Body of pancreas (tissue), 4 donors: ENCODE measurements around the gene GARS1. TPM values are rescaled to one million over a fixed set of nuclear protein-coding genes. Genes with fewer than 3 reads are reported as not detected.
A peak's percentile ranks its signal among the peaks of the same experiment; 100 is the strongest.

Source experiments
- ATAC-seq: fragments of 150-250 bp; one replicate; pipeline ENCODE4 v1.9.1; 2016
- DNase-seq, 4 donors: peaks; one replicate each; pipeline ENCODE4 v3.0.0-alpha.2; 2019
- H3K27ac ChIP-seq, 4 donors: fragments of 200-600 bp; sonication (generic); 1 replicate in 3 of 4; 2 replicates in 1 of 4; pipeline versions ENCODE4 v1.5.1 to v1.6.1; 2016 to 2019; ENCODE audit warnings: mild to moderate bottlenecking in 1 of 4, mixed read lengths in 1 of 4, moderate library complexity in 1 of 4
- H3K27me3 ChIP-seq, 2 donors: fragments of 200-600 bp; sonication (generic); one replicate each; pipeline ENCODE4 v1.6.0; 2016; ENCODE audit warnings: mild to moderate bottlenecking in 1 of 2
- H3K36me3 ChIP-seq, 2 donors: fragments of 200-600 bp; sonication (generic); replicated peaks in 1 of 2; 2 replicates each; pipeline ENCODE4 v1.5.1; 2016; ENCODE audit warnings: low read depth in 2 of 2; ENCODE audit not compliant: insufficient read depth in 1 of 2
- H3K4me1 ChIP-seq: fragments of 200-600 bp; sonication (generic); one replicate; pipeline ENCODE4 v1.6.0; 2016
- H3K4me3 ChIP-seq, 2 donors: fragments of 200-600 bp; sonication (generic); 1 replicate in 1 of 2; 2 replicates in 1 of 2; pipeline ENCODE4 v1.5.1; 2016 to 2019
- H3K9me3 ChIP-seq, 3 donors: fragments of 200-600 bp; sonication (generic); 1 replicate in 2 of 3; 2 replicates in 1 of 3; pipeline ENCODE4 v1.5.1; 2016
- POLR2A ChIP-seq, 3 donors: fragments of 450-650 bp; IDR thresholded peaks; one replicate each; pipeline ENCODE4 v1.6.1; 2016; ENCODE audit warnings: antibody characterized with exemption in 3 of 3, mild to moderate bottlenecking in 2 of 3
- WGBS, 2 donors: methylation state at CpG; one replicate each; pipeline ENCODE4 v1.1.5; 2017; 5-methylcytosine and 5-hydroxymethylcytosine counted together
- intact Hi-C: fragments of 100-400 bp; cut with DNase I; formaldehyde crosslinking; loops from one replicate; pipeline ENCODE4 v1.15.1; 2023
- total RNA-seq, 2 donors: library from RNA; depleted of rRNA; stranded (reverse); fragments of >200 nt; gene quantifications; one replicate each; pipeline ENCODE4 v1.1.0, GENCODE V29; 2016
- TF ChIP-seq, protein P1 (sequence below), 7 experiments: fragments of 450-650 bp in 4 of 7; fragments of 200-600 bp in 3 of 7; sonication (generic) in 3 of 7; IDR thresholded peaks; one replicate each; pipeline ENCODE4 v1.5.1; 2016 to 2019; ENCODE audit warnings: antibody characterized with exemption in 7 of 7

The GARS1 gene
- total RNA-seq, 2 donors from 2014 or later, result 43.1 to 70.9 TPM

DNA sequence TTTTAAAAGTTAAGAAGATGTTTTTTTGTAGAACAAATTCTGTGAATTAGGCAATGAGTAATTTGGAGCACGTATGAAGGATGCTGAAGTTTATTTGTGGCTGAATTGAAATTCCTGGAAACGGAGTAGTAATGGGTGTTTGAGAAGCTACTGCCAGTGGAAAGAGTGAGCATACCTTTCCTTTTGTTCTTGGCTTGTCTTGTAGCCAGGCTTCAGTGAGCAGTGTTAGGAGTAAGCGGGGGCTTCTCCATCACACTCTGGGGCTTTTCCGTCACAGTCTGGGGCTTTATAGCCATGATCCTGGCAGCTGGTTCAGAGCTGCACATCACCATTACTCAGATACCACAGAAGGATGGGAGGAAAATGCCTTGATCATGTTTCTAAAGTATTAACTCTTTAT lies 32.3 kb downstream of the GARS1 start:
- ATAC-seq (no peak), DNase-seq (no peak)
- no peak overlapping the region for H3K4me3 ChIP-seq
- 82 to 85% methylated on average over 4 of the region's 4 CpGs for WGBS, 2 donors
- intact Hi-C loops, result no loop called here
- H3K27ac ChIP-seq, result peak overlapping the region in 2 of 4 donors; percentile 46 to 62
- no peaks in the 10 kb centered on the region for H3K9me3 ChIP-seq
- H3K27me3 ChIP-seq, result no peaks in the 10 kb centered on the region
- peaks cover 2 to 13% of the 10 kb centered on the region in 2 donors for H3K36me3 ChIP-seq
- TF ChIP-seq, protein P1, sequence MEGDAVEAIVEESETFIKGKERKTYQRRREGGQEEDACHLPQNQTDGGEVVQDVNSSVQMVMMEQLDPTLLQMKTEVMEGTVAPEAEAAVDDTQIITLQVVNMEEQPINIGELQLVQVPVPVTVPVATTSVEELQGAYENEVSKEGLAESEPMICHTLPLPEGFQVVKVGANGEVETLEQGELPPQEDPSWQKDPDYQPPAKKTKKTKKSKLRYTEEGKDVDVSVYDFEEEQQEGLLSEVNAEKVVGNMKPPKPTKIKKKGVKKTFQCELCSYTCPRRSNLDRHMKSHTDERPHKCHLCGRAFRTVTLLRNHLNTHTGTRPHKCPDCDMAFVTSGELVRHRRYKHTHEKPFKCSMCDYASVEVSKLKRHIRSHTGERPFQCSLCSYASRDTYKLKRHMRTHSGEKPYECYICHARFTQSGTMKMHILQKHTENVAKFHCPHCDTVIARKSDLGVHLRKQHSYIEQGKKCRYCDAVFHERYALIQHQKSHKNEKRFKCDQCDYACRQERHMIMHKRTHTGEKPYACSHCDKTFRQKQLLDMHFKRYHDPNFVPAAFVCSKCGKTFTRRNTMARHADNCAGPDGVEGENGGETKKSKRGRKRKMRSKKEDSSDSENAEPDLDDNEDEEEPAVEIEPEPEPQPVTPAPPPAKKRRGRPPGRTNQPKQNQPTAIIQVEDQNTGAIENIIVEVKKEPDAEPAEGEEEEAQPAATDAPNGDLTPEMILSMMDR (IDR thresholded peaks at IDR 0.05), result no peak
- no peak for TF ChIP-seq POLR2A (IDR thresholded peaks at IDR 0.05)
- peaks cover 28% of the 10 kb centered on the region for H3K4me1 ChIP-seq

DNA sequence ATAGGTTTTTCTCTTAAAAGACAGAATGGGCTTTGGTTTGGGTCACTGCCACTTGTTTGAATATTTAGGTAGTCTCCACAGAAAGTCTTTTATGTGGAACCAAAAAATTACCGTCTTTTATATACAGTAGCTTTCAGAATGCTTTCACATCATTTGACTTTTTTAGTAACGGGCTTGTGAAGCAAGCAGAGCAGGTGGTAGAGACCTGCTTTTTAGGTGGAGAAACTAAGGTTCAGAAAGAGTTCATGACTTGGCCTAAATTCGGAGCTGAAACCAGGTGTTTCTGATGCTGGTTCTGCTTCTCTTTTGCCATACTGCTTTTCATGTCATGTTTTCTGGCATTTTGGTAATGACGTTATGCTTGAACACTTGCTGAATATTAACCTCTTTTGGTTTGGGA lies 36.3 kb downstream of the GARS1 start:
- 95 to 97% methylated on average over 4 of the region's 4 CpGs for WGBS, 2 donors
- no peak overlapping the region for H3K4me3 ChIP-seq
- TF ChIP-seq, protein P1 (IDR thresholded peaks at IDR 0.05), result no peak
- no peak for TF ChIP-seq POLR2A (IDR thresholded peaks at IDR 0.05)
- H3K4me1 ChIP-seq, result peaks cover 68% of the 10 kb centered on the region
- no peaks in the 10 kb centered on the region for H3K9me3 ChIP-seq
- peak overlapping the region in 2 of 4 donors; percentile 83 to 88 for H3K27ac ChIP-seq
- H3K36me3 ChIP-seq, result peaks cover 0 to 10% of the 10 kb centered on the region in 2 donors
- intact Hi-C loops, result no loop called here
- no peaks in the 10 kb centered on the region for H3K27me3 ChIP-seq
- ATAC-seq, result no peak
- DNase-seq, result no peak

- TF ChIP-seq, protein P1 (IDR thresholded peaks at IDR 0.05), result no peak
- no peak for TF ChIP-seq POLR2A (IDR thresholded peaks at IDR 0.05)
- DNase-seq, result peak in 3 of 4 donors; percentile 35 to 46 (median 40)
- Histone ChIP-seq H3K4me3 (no peak overlapping the region), H3K27ac (peak overlapping the region; percentile 40 to 88 (median 82)), H3K36me3 (peaks cover 0 to 10% of the 10 kb centered on the region in 2 donors), H3K9me3 (no peaks in the 10 kb centered on the region), H3K27me3 (no peaks in the 10 kb centered on the region), H3K4me1 (peaks cover 56% of the 10 kb centered on the region)
- intact Hi-C loops, result no loop called here
- peak; percentile 61 for ATAC-seq
- 46 to 47% methylated on average over 3 of the region's 3 CpGs for WGBS, 2 donors
Observed at GRCh38 chr7:30633223-30633622, 38.5 kb downstream of the GARS1 start.

DNA sequence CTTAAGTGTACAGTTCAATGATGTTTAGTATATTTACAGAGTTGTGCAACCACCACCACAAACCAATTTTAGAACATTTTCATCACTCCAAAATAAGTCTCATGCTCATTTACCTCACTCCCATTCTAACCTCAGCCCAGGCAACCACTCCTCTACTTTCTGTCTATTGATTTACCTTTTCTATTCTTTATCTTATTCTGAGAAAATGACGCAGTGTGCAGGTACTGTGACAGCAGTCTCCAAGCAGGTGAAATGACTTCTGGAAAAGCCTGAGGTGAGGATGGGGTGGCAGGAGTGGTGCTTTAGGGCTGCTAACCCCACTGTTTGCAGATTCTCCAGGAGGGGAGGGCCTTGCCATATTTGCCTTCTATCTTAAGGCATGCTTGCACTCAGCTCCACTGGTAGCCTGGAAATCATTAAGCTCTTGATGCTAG lies 39.5 kb downstream of the GARS1 start:
- peak overlapping the region; percentile 65 to 88 (median 82) for H3K27ac ChIP-seq

More for the DNA sequence above, 39.5 kb downstream of the GARS1 start:
- ATAC-seq (peak; percentile 80), DNase-seq (peak in 2 of 4 donors; percentile 39 to 43)
- Histone ChIP-seq H3K9me3 (no peaks in the 10 kb centered on the region), H3K4me1 (peaks cover 51% of the 10 kb centered on the region), H3K27me3 (no peaks in the 10 kb centered on the region), H3K4me3 (no peak overlapping the region), H3K36me3 (peaks cover 0 to 10% of the 10 kb centered on the region in 2 donors)
- TF ChIP-seq POLR2A (IDR thresholded peaks at IDR 0.05), result no peak
- TF ChIP-seq, protein P1 (IDR thresholded peaks at IDR 0.05), result no peak
- WGBS, 2 donors, result 27 to 46% methylated on average over 1 of the region's 1 CpG
- intact Hi-C loops, result no loop called here
